GM12878 (cell line): ENCODE results near the gene ZSCAN25. TPM values are rescaled to one million over a fixed set of nuclear protein-coding genes. Genes with fewer than 3 reads are reported as not detected.

Experiments
- CBFB ChIP-seq: IDR thresholded peaks from 2 replicates; pipeline ENCODE4 v1.6.1; 2016; ENCODE audit warnings: antibody characterized with exemption, low read depth
- JUNB ChIP-seq: IDR thresholded peaks from 2 replicates; pipeline ENCODE4 v1.6.1; 2016; ENCODE audit warnings: antibody characterized with exemption, mild to moderate bottlenecking
- JUND ChIP-seq: IDR thresholded peaks from 2 replicates; pipeline ENCODE4 v1.6.1; 2012; ENCODE audit warnings: low read depth, mild to moderate bottlenecking, low read length, improper control_type of control experiment, moderate library complexity
- MTA2 ChIP-seq: fragments of 450-650 bp; IDR thresholded peaks from 2 replicates; pipeline ENCODE4 v1.6.1; 2016; ENCODE audit warnings: low read depth, mild to moderate bottlenecking, moderate library complexity
- NBN ChIP-seq: fragments of 450-650 bp; IDR thresholded peaks from 2 replicates; pipeline ENCODE4 v1.6.1; 2016
- NR2C2 ChIP-seq: IDR thresholded peaks from 2 replicates; pipeline ENCODE4 v1.6.1; 2011; ENCODE audit warnings: borderline replicate concordance, low read depth; ENCODE audit not compliant: control insufficient read depth, insufficient read length
- PAX8 ChIP-seq: fragments of 450-650 bp; IDR thresholded peaks from 2 replicates; pipeline ENCODE4 v1.6.1; 2017; ENCODE audit warnings: mild to moderate bottlenecking, moderate library complexity
- POLR2AphosphoS2 ChIP-seq: IDR thresholded peaks from 2 replicates; pipeline ENCODE4 v1.6.1; 2011; ENCODE audit warnings: low read depth, mild to moderate bottlenecking, low read length, improper control_type of control experiment, moderate library complexity
- POU2F2 ChIP-seq: IDR thresholded peaks from 3 replicates; pipeline ENCODE4 v1.6.1; 2011; ENCODE audit warnings: low read depth, mild to moderate bottlenecking, low read length, borderline replicate concordance
- RBBP5 ChIP-seq: fragments of 200-600 bp; sonication (generic); conservative IDR thresholded peaks from 2 replicates; pipeline ENCODE4 v1.6.1; 2016
- RCOR1 ChIP-seq: conservative IDR thresholded peaks from 2 replicates; pipeline ENCODE4 v1.6.1; 2012; ENCODE audit warnings: low read depth, low read length, improper control_type of control experiment
- SIX5 ChIP-seq: IDR thresholded peaks from 2 replicates; pipeline ENCODE4 v1.6.1; 2011; ENCODE audit warnings: mild to moderate bottlenecking, low read depth, low read length, moderate library complexity; ENCODE audit not compliant: severe bottlenecking
- TBL1XR1 ChIP-seq: IDR thresholded peaks from 2 replicates; pipeline ENCODE4 v1.6.1; 2012; ENCODE audit warnings: low read depth, low read length, improper control_type of control experiment
- TCF12 ChIP-seq: IDR thresholded peaks from 2 replicates; pipeline ENCODE4 v1.6.1; 2011; ENCODE audit warnings: low read depth, mild to moderate bottlenecking, low read length
- polyA plus RNA-seq, 11 experiments: library from polyadenylated mRNA; depleted of rRNA in 4 of 11; unstranded in 6 of 11; stranded (reverse) in 5 of 11; fragments of >200 nt; fragmentation: Nextera tagmentation in 4 of 11; fragmentation: Illumina TruSeq in 1 of 11; extraction: Ambion mirVana in 4 of 11; extraction: Trizol in 1 of 11; gene quantifications; 1 replicate in 1 of 11; 2 replicates in 10 of 11; pipeline versions ENCODE4 v1.2.1 to v1.2.3, GENCODE V29; 2011 to 2016; ENCODE audit warnings: inconsistent platforms in 2 of 11, missing spikeins in 2 of 11, low read depth in 1 of 11
- total RNA-seq, 4 experiments: library from RNA; depleted of rRNA in 3 of 4; stranded (reverse); fragments of >200 nt in 3 of 4; fragmentation: Illumina TruSeq in 1 of 4; extraction: Trizol in 1 of 4; gene quantifications; 2 replicates each; pipeline versions ENCODE4 v1.2.1 to v1.2.3, GENCODE V29; 2013 to 2021
- TF ChIP-seq, protein P1 (sequence below): fragments of 150-350 bp; IDR thresholded peaks from 2 replicates; pipeline ENCODE4 v1.6.1; 2014; ENCODE audit warnings: mild to moderate bottlenecking, low read depth, low read length
- TF ChIP-seq, protein P2 (sequence below): fragments of 450-650 bp; IDR thresholded peaks from 2 replicates; pipeline ENCODE4 v1.6.1; 2016; ENCODE audit warnings: mild to moderate bottlenecking
- TF ChIP-seq, protein P3 (sequence below): fragments of 450-650 bp; IDR thresholded peaks from 2 replicates; pipeline ENCODE4 v1.6.1; 2017; ENCODE audit warnings: mild to moderate bottlenecking, moderate library complexity
- TF ChIP-seq, protein P4 (sequence below): fragments of 450-650 bp; IDR thresholded peaks from 2 replicates; pipeline ENCODE4 v1.6.1; 2018; ENCODE audit warnings: mild to moderate bottlenecking, low read depth, moderate library complexity; ENCODE audit not compliant: partially characterized antibody
- TF ChIP-seq, protein P5 (sequence below): IDR thresholded peaks from 2 replicates; pipeline ENCODE4 v1.6.1; 2011; ENCODE audit warnings: borderline replicate concordance, low read depth, mild to moderate bottlenecking, moderate library complexity, mixed read lengths, low read length; ENCODE audit not compliant: insufficient read depth; ENCODE audit errors: extremely low read length

Gene ZSCAN25
- total and polyA plus RNA-seq, 10 of the 15 experiments (the other 5 are each of a cell fraction or from before 2014, with no cell fraction given), result 0.79 to 15.6 (median 9.6) TPM

DNA sequence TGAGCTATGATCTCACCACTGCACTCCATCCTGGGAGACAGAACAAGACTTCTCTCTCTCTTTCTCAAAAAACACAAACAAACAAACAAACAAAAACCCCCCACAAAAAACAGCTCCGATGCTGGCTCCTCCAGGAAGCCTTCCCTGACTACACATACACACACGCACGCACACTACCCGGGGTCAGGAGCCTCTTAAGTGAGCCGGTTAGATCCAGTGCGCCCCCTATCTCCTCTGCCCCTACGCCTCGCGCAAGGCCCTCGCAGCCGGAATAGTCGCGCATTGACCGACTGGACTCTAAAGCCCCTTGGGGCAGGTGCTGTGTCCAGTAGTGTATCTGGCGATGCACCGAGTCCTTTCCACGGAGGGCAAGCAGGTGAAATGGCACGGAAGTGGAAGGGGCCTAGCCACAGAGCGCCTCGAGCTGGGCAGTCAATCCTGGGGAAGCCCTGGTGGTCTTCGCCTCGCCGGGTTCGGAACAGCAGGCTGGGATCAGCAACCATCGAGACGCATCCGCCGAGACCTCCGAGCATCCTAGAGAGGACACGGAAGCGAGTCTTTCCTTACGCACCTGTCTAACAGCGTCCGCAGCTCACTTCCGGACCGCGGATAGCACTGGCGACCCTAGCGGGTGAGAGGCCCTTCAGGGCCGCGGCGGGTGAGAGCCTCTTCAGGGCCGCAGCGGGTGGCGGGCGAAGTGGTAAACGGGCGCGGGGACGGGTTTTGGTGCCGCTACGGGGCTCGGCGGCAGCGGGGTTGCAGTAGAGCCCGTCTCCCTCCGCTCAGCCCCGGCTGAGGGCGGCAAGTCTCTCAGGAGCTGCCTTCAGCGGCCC, at the start of gene ZSCAN25 (continued):
- TF ChIP-seq PAX8 (no peak), TBL1XR1 (no peak), RBBP5 (no peak), SIX5 (peak; percentile 52), CBFB (peak; percentile 74), JUND (no peak), NR2C2 (no peak), MTA2 (peak; percentile 43; the same call in 1 of the 2 replicates), POLR2AphosphoS2 (peak; percentile 83), NBN (peak; percentile 84; the same call in 1 of the 2 replicates), JUNB (no peak), TCF12 (peak; percentile 84; the same call in 1 of the 2 replicates), POU2F2 (peak; percentile 75; the same call in 1 of the 3 replicates), RCOR1 (no peak)
- TF ChIP-seq, protein P1, sequence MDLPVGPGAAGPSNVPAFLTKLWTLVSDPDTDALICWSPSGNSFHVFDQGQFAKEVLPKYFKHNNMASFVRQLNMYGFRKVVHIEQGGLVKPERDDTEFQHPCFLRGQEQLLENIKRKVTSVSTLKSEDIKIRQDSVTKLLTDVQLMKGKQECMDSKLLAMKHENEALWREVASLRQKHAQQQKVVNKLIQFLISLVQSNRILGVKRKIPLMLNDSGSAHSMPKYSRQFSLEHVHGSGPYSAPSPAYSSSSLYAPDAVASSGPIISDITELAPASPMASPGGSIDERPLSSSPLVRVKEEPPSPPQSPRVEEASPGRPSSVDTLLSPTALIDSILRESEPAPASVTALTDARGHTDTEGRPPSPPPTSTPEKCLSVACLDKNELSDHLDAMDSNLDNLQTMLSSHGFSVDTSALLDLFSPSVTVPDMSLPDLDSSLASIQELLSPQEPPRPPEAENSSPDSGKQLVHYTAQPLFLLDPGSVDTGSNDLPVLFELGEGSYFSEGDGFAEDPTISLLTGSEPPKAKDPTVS, result no peak
- TF ChIP-seq, protein P2, sequence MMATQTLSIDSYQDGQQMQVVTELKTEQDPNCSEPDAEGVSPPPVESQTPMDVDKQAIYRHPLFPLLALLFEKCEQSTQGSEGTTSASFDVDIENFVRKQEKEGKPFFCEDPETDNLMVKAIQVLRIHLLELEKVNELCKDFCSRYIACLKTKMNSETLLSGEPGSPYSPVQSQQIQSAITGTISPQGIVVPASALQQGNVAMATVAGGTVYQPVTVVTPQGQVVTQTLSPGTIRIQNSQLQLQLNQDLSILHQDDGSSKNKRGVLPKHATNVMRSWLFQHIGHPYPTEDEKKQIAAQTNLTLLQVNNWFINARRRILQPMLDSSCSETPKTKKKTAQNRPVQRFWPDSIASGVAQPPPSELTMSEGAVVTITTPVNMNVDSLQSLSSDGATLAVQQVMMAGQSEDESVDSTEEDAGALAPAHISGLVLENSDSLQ, result 0 out of 2 replicates have a peak, but pooled peaks have one; percentile 39
- TF ChIP-seq, protein P3, sequence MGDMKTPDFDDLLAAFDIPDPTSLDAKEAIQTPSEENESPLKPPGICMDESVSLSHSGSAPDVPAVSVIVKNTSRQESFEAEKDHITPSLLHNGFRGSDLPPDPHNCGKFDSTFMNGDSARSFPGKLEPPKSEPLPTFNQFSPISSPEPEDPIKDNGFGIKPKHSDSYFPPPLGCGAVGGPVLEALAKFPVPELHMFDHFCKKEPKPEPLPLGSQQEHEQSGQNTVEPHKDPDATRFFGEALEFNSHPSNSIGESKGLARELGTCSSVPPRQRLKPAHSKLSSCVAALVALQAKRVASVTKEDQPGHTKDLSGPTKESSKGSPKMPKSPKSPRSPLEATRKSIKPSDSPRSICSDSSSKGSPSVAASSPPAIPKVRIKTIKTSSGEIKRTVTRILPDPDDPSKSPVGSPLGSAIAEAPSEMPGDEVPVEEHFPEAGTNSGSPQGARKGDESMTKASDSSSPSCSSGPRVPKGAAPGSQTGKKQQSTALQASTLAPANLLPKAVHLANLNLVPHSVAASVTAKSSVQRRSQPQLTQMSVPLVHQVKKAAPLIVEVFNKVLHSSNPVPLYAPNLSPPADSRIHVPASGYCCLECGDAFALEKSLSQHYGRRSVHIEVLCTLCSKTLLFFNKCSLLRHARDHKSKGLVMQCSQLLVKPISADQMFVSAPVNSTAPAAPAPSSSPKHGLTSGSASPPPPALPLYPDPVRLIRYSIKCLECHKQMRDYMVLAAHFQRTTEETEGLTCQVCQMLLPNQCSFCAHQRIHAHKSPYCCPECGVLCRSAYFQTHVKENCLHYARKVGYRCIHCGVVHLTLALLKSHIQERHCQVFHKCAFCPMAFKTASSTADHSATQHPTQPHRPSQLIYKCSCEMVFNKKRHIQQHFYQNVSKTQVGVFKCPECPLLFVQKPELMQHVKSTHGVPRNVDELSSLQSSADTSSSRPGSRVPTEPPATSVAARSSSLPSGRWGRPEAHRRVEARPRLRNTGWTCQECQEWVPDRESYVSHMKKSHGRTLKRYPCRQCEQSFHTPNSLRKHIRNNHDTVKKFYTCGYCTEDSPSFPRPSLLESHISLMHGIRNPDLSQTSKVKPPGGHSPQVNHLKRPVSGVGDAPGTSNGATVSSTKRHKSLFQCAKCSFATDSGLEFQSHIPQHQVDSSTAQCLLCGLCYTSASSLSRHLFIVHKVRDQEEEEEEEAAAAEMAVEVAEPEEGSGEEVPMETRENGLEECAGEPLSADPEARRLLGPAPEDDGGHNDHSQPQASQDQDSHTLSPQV, result no peak
- TF ChIP-seq, protein P4, sequence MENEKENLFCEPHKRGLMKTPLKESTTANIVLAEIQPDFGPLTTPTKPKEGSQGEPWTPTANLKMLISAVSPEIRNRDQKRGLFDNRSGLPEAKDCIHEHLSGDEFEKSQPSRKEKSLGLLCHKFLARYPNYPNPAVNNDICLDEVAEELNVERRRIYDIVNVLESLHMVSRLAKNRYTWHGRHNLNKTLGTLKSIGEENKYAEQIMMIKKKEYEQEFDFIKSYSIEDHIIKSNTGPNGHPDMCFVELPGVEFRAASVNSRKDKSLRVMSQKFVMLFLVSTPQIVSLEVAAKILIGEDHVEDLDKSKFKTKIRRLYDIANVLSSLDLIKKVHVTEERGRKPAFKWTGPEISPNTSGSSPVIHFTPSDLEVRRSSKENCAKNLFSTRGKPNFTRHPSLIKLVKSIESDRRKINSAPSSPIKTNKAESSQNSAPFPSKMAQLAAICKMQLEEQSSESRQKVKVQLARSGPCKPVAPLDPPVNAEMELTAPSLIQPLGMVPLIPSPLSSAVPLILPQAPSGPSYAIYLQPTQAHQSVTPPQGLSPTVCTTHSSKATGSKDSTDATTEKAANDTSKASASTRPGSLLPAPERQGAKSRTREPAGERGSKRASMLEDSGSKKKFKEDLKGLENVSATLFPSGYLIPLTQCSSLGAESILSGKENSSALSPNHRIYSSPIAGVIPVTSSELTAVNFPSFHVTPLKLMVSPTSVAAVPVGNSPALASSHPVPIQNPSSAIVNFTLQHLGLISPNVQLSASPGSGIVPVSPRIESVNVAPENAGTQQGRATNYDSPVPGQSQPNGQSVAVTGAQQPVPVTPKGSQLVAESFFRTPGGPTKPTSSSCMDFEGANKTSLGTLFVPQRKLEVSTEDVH, result peak; percentile 64
- TF ChIP-seq, protein P5, sequence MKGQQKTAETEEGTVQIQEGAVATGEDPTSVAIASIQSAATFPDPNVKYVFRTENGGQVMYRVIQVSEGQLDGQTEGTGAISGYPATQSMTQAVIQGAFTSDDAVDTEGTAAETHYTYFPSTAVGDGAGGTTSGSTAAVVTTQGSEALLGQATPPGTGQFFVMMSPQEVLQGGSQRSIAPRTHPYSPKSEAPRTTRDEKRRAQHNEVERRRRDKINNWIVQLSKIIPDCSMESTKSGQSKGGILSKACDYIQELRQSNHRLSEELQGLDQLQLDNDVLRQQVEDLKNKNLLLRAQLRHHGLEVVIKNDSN, result no peak
